SK-N-SH (cell line): ENCODE data around the gene CHL1. TPM values are rescaled to one million over a fixed set of nuclear protein-coding genes. Genes with fewer than 3 reads are reported as not detected.

ENCODE experiments used
- CTCF ChIA-PET: fragments of 300-600, 350-600 bp; formaldehyde crosslinking; extraction: SDS; loops from one replicate; lab custom pipeline; 2021; lab: Yijun Ruan, JAX
- POLR2A ChIA-PET: fragments of 350-600 bp; sonication (Branson Sonifier 250); formaldehyde crosslinking; extraction: SDS; loops from one replicate; lab custom pipeline; 2020; ENCODE audit warnings: antibody characterized with exemption, inconsistent platforms; lab: Yijun Ruan, JAX
- DNase-seq: peaks from one replicate; pipeline ENCODE4 v3.0.0; 2012
- H2AFZ ChIP-seq: fragments of 200-600 bp; sonication (generic); 2 replicates; pipeline ENCODE4 v1.8.1; 2016; ENCODE audit warnings: antibody characterized with exemption, mild to moderate bottlenecking, low read depth
- H3F3A ChIP-seq: fragments of 200-600 bp; sonication (generic); replicated peaks from 2 replicates; pipeline ENCODE3; 2016; ENCODE audit warnings: antibody characterized with exemption, mild to moderate bottlenecking; ENCODE audit not compliant: insufficient read depth
- H3K27ac ChIP-seq, 2 experiments: fragments of 200-500 bp in 1 of 2; fragments of 200-600 bp in 1 of 2; sonication (Bioruptor generic) in 1 of 2; sonication (generic), shearing (Covaris generic) in 1 of 2; 2 replicates each; pipeline versions ENCODE4 v1.5.1 to v1.6.1; 2014 to 2016; ENCODE audit warnings: low read depth in 2 of 2, inconsistent platforms in 1 of 2, low read length in 1 of 2, mild to moderate bottlenecking in 1 of 2, mixed read lengths in 1 of 2
- H3K27me3 ChIP-seq: fragments of 200-600 bp; sonication (generic), shearing (Covaris generic); 2 replicates; pipeline ENCODE4 v1.6.1; 2016; ENCODE audit warnings: mixed run types; ENCODE audit not compliant: insufficient read depth
- H3K36me3 ChIP-seq, 2 experiments: fragments of 200-500 bp in 1 of 2; fragments of 200-600 bp in 1 of 2; sonication (Bioruptor generic) in 1 of 2; sonication (generic) in 1 of 2; replicated peaks in 1 of 2; 2 replicates each; pipeline versions ENCODE3 to v1.5.1; 2014 to 2016; ENCODE audit warnings: low read length in 1 of 2, mild to moderate bottlenecking in 1 of 2; ENCODE audit not compliant: insufficient read depth in 2 of 2, control insufficient read depth in 1 of 2
- H3K4me1 ChIP-seq, 2 experiments: fragments of 200-500 bp in 1 of 2; fragments of 200-600 bp in 1 of 2; sonication (Bioruptor generic) in 1 of 2; sonication (generic), shearing (Covaris generic) in 1 of 2; 2 replicates each; pipeline versions ENCODE4 v1.5.1 to v1.6.1; 2014 to 2016; ENCODE audit warnings: low read depth in 1 of 2, low read length in 1 of 2, mixed run types in 1 of 2; ENCODE audit not compliant: insufficient read depth in 2 of 2, control insufficient read depth in 1 of 2
- H3K4me2 ChIP-seq: fragments of 200-600 bp; sonication (generic), shearing (Covaris generic); 2 replicates; pipeline ENCODE4 v1.6.1; 2017; ENCODE audit warnings: mixed run types
- H3K4me3 ChIP-seq, 2 experiments: fragments of 200-500 bp in 1 of 2; fragments of 200-600 bp in 1 of 2; sonication (Bioruptor generic) in 1 of 2; sonication (generic), shearing (Covaris generic) in 1 of 2; 2 replicates each; pipeline versions ENCODE4 v1.5.1 to v1.8.1; 2014 to 2016; ENCODE audit warnings: low read depth in 2 of 2, inconsistent platforms in 1 of 2, low read length in 1 of 2, mild to moderate bottlenecking in 1 of 2, mixed read lengths in 1 of 2, moderate library complexity in 1 of 2
- H3K79me2 ChIP-seq: fragments of 200-600 bp; sonication (generic); 2 replicates; pipeline ENCODE4 v1.8.1; 2017; ENCODE audit warnings: mild to moderate bottlenecking; ENCODE audit not compliant: insufficient read depth
- H3K9ac ChIP-seq: fragments of 200-600 bp; sonication (generic); 2 replicates; pipeline ENCODE4 v1.6.1; 2017; ENCODE audit warnings: mixed run types
- H3K9me2 ChIP-seq: fragments of 200-600 bp; sonication (generic); 2 replicates; pipeline ENCODE4 v1.6.1; 2017; ENCODE audit warnings: mixed run types
- H3K9me3 ChIP-seq: fragments of 200-600 bp; sonication (generic); 2 replicates; pipeline ENCODE4 v1.6.1; 2017; ENCODE audit warnings: mixed run types, mild to moderate bottlenecking, moderate library complexity
- H4K20me1 ChIP-seq: fragments of 200-600 bp; sonication (generic); 2 replicates; pipeline ENCODE4 v1.6.1; 2017; ENCODE audit warnings: mild to moderate bottlenecking, mixed run types; ENCODE audit not compliant: insufficient read depth
- EP300 ChIP-seq, 2 experiments: IDR thresholded peaks; 2 replicates each; pipeline versions ENCODE4 v1.4.0 to v1.6.1; 2012; ENCODE audit warnings: borderline replicate concordance in 1 of 2, low read depth in 1 of 2, low read length in 1 of 2
- FOXJ3 ChIP-seq: sonication (generic); formaldehyde crosslinking; IDR thresholded peaks from 2 replicates; pipeline ENCODE4 v1.5.1; 2020; ENCODE audit warnings: mild to moderate bottlenecking, missing genetic modification reagents
- FOXM1 ChIP-seq: IDR thresholded peaks from 2 replicates; pipeline ENCODE4 v1.4.0; 2012; ENCODE audit warnings: low read depth, mild to moderate bottlenecking
- GATA2 ChIP-seq: sonication (generic); formaldehyde crosslinking; IDR thresholded peaks from 2 replicates; pipeline ENCODE4 v1.5.0; 2020; ENCODE audit warnings: mild to moderate bottlenecking, missing genetic modification reagents
- MEF2A ChIP-seq: IDR thresholded peaks from 2 replicates; pipeline ENCODE4 v1.4.0; 2012; ENCODE audit warnings: low read depth, borderline replicate concordance
- MXI1 ChIP-seq: IDR thresholded peaks from 2 replicates; pipeline ENCODE4 v1.6.1; 2012; ENCODE audit warnings: mild to moderate bottlenecking, low read depth, low read length, improper control_type of control experiment
- NRF1 ChIP-seq: IDR thresholded peaks from 2 replicates; pipeline ENCODE4 v1.6.1; 2012; ENCODE audit warnings: low read depth, mild to moderate bottlenecking, low read length
- PBX3 ChIP-seq: IDR thresholded peaks from 2 replicates; pipeline ENCODE4; 2012
- RAD21 ChIP-seq: IDR thresholded peaks from 2 replicates; pipeline ENCODE4 v1.6.1; 2012; ENCODE audit warnings: mild to moderate bottlenecking, low read length
- REST ChIP-seq: IDR thresholded peaks from 2 replicates; pipeline ENCODE4 v1.6.1; 2012; ENCODE audit warnings: mild to moderate bottlenecking, low read depth, low read length, moderate library complexity
- TAF1 ChIP-seq: IDR thresholded peaks from 2 replicates; pipeline ENCODE4 v1.6.1; 2012; ENCODE audit warnings: low read depth, mild to moderate bottlenecking, low read length, moderate library complexity, borderline replicate concordance
- TEAD4 ChIP-seq: IDR thresholded peaks from 2 replicates; pipeline ENCODE4 v1.4.0; 2012; ENCODE audit warnings: mild to moderate bottlenecking, borderline replicate concordance; ENCODE audit not compliant: insufficient read depth
- USF1 ChIP-seq: IDR thresholded peaks from 2 replicates; pipeline ENCODE4 v1.4.0; 2012; ENCODE audit warnings: low read depth, borderline replicate concordance
- USF2 ChIP-seq: fragments of 150-350 bp; IDR thresholded peaks from 2 replicates; pipeline ENCODE4 v1.6.1; 2017; ENCODE audit warnings: antibody characterized with exemption, low read length, low read depth, borderline replicate concordance
- WGBS: methylation state at CpG from one replicate; pipeline ENCODE4 v1.1.6; 2017; ENCODE audit warnings: low lambda C conversion rate; 5-methylcytosine and 5-hydroxymethylcytosine counted together
- polyA plus RNA-seq, 3 experiments: library from polyadenylated mRNA; depleted of rRNA; stranded (reverse); fragments of >200 nt; gene quantifications; 2 replicates each; pipeline ENCODE4 v1.2.3, GENCODE V29; 2012

CHL1 gene
- polyA plus RNA-seq, 1 of the 3 experiments (the other 2 are of a cell fraction): not detected

DNA sequence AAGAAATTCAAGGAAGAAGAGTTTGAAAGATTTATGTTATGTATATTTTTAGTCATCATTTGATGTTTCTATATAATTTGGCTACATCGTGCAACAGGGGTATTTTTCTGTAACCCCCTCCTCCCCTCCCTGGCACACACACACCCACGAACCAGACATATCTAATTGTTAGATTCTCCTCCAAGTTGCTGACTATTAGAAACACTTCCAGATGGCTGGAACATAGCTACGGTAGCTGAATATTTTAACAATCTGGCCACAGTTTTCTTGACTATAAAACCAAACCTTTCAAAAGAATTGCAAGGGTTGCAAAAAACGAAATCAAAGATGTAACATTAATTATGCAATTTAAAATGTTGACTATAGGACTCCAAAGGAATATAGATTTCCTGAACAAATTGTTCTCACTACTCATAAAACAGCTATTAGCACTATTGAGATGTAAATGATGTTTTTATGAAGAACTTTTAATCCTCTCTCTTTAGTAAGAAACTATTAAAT, 154.4 kb downstream of the CHL1 start:
- H3F3A ChIP-seq: no peaks in the 10 kb centered on the region

GRCh38 chr3:352599-352998, 156.0 kb downstream of the CHL1 start:
- no peak overlapping the region for H3K9ac ChIP-seq
- no peaks in the 10 kb centered on the region for H3K27me3 ChIP-seq
- H3K27ac ChIP-seq: no peak overlapping the region
- WGBS: 27% methylated on average over 1 of the region's 1 CpG
- H3K36me3 ChIP-seq: no peaks in the 10 kb centered on the region
- H3K9me3 ChIP-seq: no peaks in the 10 kb centered on the region
- no peaks in the 10 kb centered on the region for H3K79me2 ChIP-seq
- TF ChIP-seq GATA2 (CRISPR knock-in tag) (no peak), FOXJ3 (CRISPR knock-in tag) (no peak), USF2 (no peak), NRF1 (no peak), FOXM1 (no peak), PBX3 (no peak), USF1 (no peak), TAF1 (no peak)
- H4K20me1 ChIP-seq: no peaks in the 10 kb centered on the region
- ChIA-PET CTCF (interaction anchor here (0.6 to 11.1 kb wide), 6 partner anchors 11 to 329 kb away, joined by 3 to 265 read pairs (median 8); no protein-coding TSS in a partner anchor), POLR2A (no interaction called here)
- no peak for DNase-seq
- no peaks in the 10 kb centered on the region for H3K9me2 ChIP-seq
- H3F3A ChIP-seq: no peaks in the 10 kb centered on the region
- no peak overlapping the region for H3K4me3 ChIP-seq
- no peak overlapping the region for H2AFZ ChIP-seq
- no peaks in the 10 kb centered on the region; a peak in 1 of 4 replicates for H3K4me1 ChIP-seq
- H3K4me2 ChIP-seq: no peak overlapping the region

More for the DNA sequence above, 154.4 kb downstream of the CHL1 start:
- no peaks in the 10 kb centered on the region for H4K20me1 ChIP-seq
- H3K36me3 ChIP-seq: no peaks in the 10 kb centered on the region
- no peaks in the 10 kb centered on the region; a peak in 1 of 4 replicates for H3K4me1 ChIP-seq
- WGBS: 20% methylated on average over 4 of the region's 4 CpGs
- H2AFZ ChIP-seq: no peak overlapping the region
- ChIA-PET CTCF (interaction anchor here (0.8 to 11.1 kb wide), 3 partner anchors 44 to 306 kb away, joined by 3 to 265 read pairs (median 3); no protein-coding TSS in a partner anchor), POLR2A (no interaction called here)
- no peak for TF ChIP-seq REST
- TF ChIP-seq MEF2A: no peak
- TF ChIP-seq EP300 (IDR thresholded peaks at IDR 0.05; ENCODE audit: borderline replicate concordance in 1 of 2, low read depth in 1 of 2, low read length in 1 of 2): no peak
- no peak for TF ChIP-seq MXI1
- TF ChIP-seq TEAD4: no peak
- no peak for TF ChIP-seq RAD21
- TF ChIP-seq FOXJ3 (CRISPR knock-in tag): no peak
- TF ChIP-seq USF2: no peak
- TF ChIP-seq, all 33 proteins: peak for 0
- no peak overlapping the region for H3K4me2 ChIP-seq
- no peak for DNase-seq
- no peaks in the 10 kb centered on the region for H3K9me2 ChIP-seq
- no peaks in the 10 kb centered on the region for H3K79me2 ChIP-seq
- H3K27me3 ChIP-seq: no peaks in the 10 kb centered on the region
- no peaks in the 10 kb centered on the region for H3K9me3 ChIP-seq
- no peak overlapping the region for H3K9ac ChIP-seq
- no peak overlapping the region for H3K27ac ChIP-seq
- no peak overlapping the region for H3K4me3 ChIP-seq
